GM12875 (cell line): ENCODE measurements around the gene GCC1.

ENCODE experiments used
- H3K4me3 ChIP-seq: one replicate; pipeline ENCODE4 v1.5.1; 2011; ENCODE audit warnings: low read depth, low read length, control low read depth
- CTCF ChIP-seq: IDR thresholded peaks from 2 replicates; pipeline ENCODE4 v1.5.1; 2011; ENCODE audit warnings: low read depth, mild to moderate bottlenecking, control low read depth, inconsistent platforms, low read length, moderate library complexity, borderline replicate concordance; ENCODE audit not compliant: insufficient read depth

Gene GCC1

GRCh38 chr7:127609297-127609696, 23.9 kb upstream of the GCC1 start:
- TF ChIP-seq CTCF, result no peak
- H3K4me3 ChIP-seq, result no peak overlapping the region

- H3K4me3 ChIP-seq, result no peak overlapping the region
- TF ChIP-seq CTCF, result no peak
Observed at GRCh38 chr7:127608446-127608845, 23.1 kb upstream of the GCC1 start.

GRCh38 chr7:127600885-127601284, 15.5 kb upstream of the GCC1 start:
- TF ChIP-seq CTCF, result no peak
- no peak overlapping the region for H3K4me3 ChIP-seq

- no peak overlapping the region for H3K4me3 ChIP-seq
- TF ChIP-seq CTCF, result peak; percentile 48
Observed at GRCh38 chr7:127598318-127598717, 12.9 kb upstream of the GCC1 start.

- no peak overlapping the region for H3K4me3 ChIP-seq
- no peak for TF ChIP-seq CTCF
Observed at GRCh38 chr7:127595737-127596136, 10.3 kb upstream of the GCC1 start.

GRCh38 chr7:127594490-127594889, 9.1 kb upstream of the GCC1 start:
- TF ChIP-seq CTCF, result no peak
- H3K4me3 ChIP-seq, result no peak overlapping the region

- H3K4me3 ChIP-seq, result no peak overlapping the region
- TF ChIP-seq CTCF, result no peak
Observed at GRCh38 chr7:127592550-127592949, 7.2 kb upstream of the GCC1 start.
